CD4-positive, CD25-positive, alpha-beta regulatory T cell (primary cell): ENCODE measurements around the gene MGAT5B. TPM values are rescaled to one million over a fixed set of nuclear protein-coding genes. Genes with fewer than 3 reads are reported as not detected.

Experiments
- ATAC-seq, 2 donors: fragments of 150-1000 bp; cut with Tn5 transposase; one replicate each; pipeline ENCODE4 v1.10.0; 2021; ENCODE audit warnings: low read depth in 2 of 2, moderate number of reproducible peaks in 2 of 2, moderate library complexity in 1 of 2
- DNase-seq, 3 donors: peaks; one replicate each; pipeline versions ENCODE4 v3.0.0 to v3.0.0-alpha.2; 2012 to 2022; ENCODE audit warnings: mixed read lengths in 1 of 3
- H3K27ac ChIP-seq: one replicate; pipeline ENCODE4 v1.7.0; 2013; ENCODE audit warnings: mild to moderate bottlenecking, low read length; ENCODE audit not compliant: insufficient read depth, poor library complexity, severe bottlenecking
- H3K27me3 ChIP-seq: one replicate; pipeline ENCODE4 v1.7.0; 2013; ENCODE audit warnings: low read length; ENCODE audit not compliant: control insufficient read depth, insufficient read depth
- H3K36me3 ChIP-seq: one replicate; pipeline ENCODE4 v1.7.0; 2013; ENCODE audit warnings: mild to moderate bottlenecking, low read length, moderate library complexity; ENCODE audit not compliant: control insufficient read depth, insufficient read depth
- H3K4me1 ChIP-seq: 2 replicates; pipeline ENCODE4 v1.7.0; 2013; ENCODE audit warnings: mild to moderate bottlenecking, low read length; ENCODE audit not compliant: insufficient read depth, control insufficient read depth, poor library complexity, severe bottlenecking
- H3K4me3 ChIP-seq: one replicate; pipeline ENCODE4 v1.7.0; 2013; ENCODE audit warnings: low read depth, mild to moderate bottlenecking, low read length, moderate library complexity
- H3K9me3 ChIP-seq, 2 experiments: 1 replicate in 1 of 2; 2 replicates in 1 of 2; pipeline ENCODE4 v1.7.0; 2013; ENCODE audit warnings: low read length in 2 of 2, mild to moderate bottlenecking in 1 of 2, moderate library complexity in 1 of 2; ENCODE audit not compliant: control insufficient read depth in 2 of 2
- H3K27ac Mint-ChIP-seq, 3 donors: one replicate each; pipeline ENCODE4 v1.8.0; 2020 to 2022; ENCODE audit warnings: mild to moderate bottlenecking in 3 of 3, mixed read lengths in 3 of 3, moderate library complexity in 2 of 3
- H3K27me3 Mint-ChIP-seq: one replicate; pipeline ENCODE4 v1.8.0; 2022; ENCODE audit warnings: mild to moderate bottlenecking, mixed read lengths
- H3K36me3 Mint-ChIP-seq: one replicate; pipeline ENCODE4 v1.8.0; 2020; ENCODE audit warnings: mixed read lengths
- H3K4me1 Mint-ChIP-seq, 4 donors: one replicate each; pipeline ENCODE4 v1.8.0; 2020 to 2022; ENCODE audit warnings: mixed read lengths in 4 of 4, mild to moderate bottlenecking in 1 of 4
- H3K4me3 Mint-ChIP-seq, 4 donors: one replicate each; pipeline ENCODE4 v1.8.0; 2020 to 2022; ENCODE audit warnings: mild to moderate bottlenecking in 4 of 4, mixed read lengths in 4 of 4, moderate library complexity in 3 of 4
- H3K9me3 Mint-ChIP-seq, 7 donors: one replicate each; pipeline ENCODE4 v1.8.0; 2020 to 2022; ENCODE audit warnings: mixed read lengths in 7 of 7, mild to moderate bottlenecking in 3 of 7, moderate library complexity in 2 of 7
- polyA plus RNA-seq, 4 donors: library from polyadenylated mRNA; unstranded; fragments of 300-500 nt; fragmentation: Illumina TruSeq; gene quantifications; one replicate each; pipeline ENCODE4 v1.2.3, GENCODE V29; 2021
- total RNA-seq: library from RNA; stranded (reverse); gene quantifications from one replicate; pipeline ENCODE4 v1.2.3, GENCODE V29; 2022

MGAT5B gene
- total and polyA plus RNA-seq, 5 donors from 2014 or later: not detected

DNA sequence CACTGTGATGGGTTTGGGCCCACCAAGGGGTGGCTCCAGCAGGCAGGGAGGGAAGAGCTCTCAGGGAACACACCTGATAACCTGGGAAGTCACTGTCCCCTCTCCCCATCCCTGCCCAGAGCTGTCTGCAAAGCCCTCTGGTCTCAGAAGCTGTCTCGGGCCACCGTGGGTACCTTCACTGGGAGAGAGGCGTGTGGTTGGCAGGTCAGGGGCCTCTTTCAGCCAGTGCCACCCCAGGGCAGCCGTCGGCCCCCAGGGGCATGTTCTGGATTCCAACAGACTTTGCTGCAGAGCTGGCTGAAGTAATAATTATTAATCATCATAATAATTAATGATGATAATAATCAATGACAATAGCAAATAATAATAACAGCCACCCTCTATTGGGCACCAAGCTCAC is 21.1 kb downstream of the MGAT5B start:
- Mint-ChIP-seq H3K27me3 (no peaks in the 10 kb centered on the region), H3K27ac (no peak overlapping the region), H3K36me3 (no peaks in the 10 kb centered on the region), H3K4me1 (no peaks in the 10 kb centered on the region), H3K9me3 (no peaks in the 10 kb centered on the region), H3K4me3 (no peak overlapping the region)
- ATAC-seq: no peak
- Histone ChIP-seq H3K4me1 (no peaks in the 10 kb centered on the region), H3K27me3 (no peaks in the 10 kb centered on the region), H3K4me3 (no peak overlapping the region), H3K27ac (no peak overlapping the region), H3K9me3 (no peaks in the 10 kb centered on the region), H3K36me3 (no peaks in the 10 kb centered on the region)
- DNase-seq: no peak

DNA sequence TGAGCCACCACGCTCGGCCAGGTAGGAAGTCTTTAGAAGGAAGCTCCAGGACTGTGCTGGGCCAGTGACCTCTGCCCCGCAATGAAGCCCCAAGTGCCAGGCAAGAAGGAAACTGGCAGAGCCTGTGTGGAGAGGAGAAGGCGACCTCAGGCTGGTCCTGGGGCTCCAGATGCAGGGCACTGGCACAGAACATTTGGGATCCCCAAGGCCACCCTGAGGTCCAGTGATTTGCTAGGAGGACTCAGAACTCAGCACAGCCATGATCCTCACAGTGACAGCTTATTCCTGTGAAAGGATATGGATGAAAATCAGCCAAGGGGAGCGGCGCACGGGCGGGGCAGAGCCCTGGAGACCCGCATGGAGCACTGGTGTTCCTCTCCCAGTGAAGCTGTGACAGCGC is 24.1 kb downstream of the MGAT5B start:
- Histone ChIP-seq H3K9me3 (no peaks in the 10 kb centered on the region), H3K4me3 (no peak overlapping the region), H3K4me1 (no peaks in the 10 kb centered on the region), H3K36me3 (no peaks in the 10 kb centered on the region), H3K27me3 (no peaks in the 10 kb centered on the region), H3K27ac (no peak overlapping the region)
- no peaks in the 10 kb centered on the region for H3K36me3 Mint-ChIP-seq
- no peaks in the 10 kb centered on the region for H3K4me1 Mint-ChIP-seq
- DNase-seq: no peak
- no peak for ATAC-seq
- no peak overlapping the region for H3K27ac Mint-ChIP-seq
- no peak overlapping the region for H3K4me3 Mint-ChIP-seq
- H3K9me3 Mint-ChIP-seq: no peaks in the 10 kb centered on the region
- no peaks in the 10 kb centered on the region for H3K27me3 Mint-ChIP-seq

DNA sequence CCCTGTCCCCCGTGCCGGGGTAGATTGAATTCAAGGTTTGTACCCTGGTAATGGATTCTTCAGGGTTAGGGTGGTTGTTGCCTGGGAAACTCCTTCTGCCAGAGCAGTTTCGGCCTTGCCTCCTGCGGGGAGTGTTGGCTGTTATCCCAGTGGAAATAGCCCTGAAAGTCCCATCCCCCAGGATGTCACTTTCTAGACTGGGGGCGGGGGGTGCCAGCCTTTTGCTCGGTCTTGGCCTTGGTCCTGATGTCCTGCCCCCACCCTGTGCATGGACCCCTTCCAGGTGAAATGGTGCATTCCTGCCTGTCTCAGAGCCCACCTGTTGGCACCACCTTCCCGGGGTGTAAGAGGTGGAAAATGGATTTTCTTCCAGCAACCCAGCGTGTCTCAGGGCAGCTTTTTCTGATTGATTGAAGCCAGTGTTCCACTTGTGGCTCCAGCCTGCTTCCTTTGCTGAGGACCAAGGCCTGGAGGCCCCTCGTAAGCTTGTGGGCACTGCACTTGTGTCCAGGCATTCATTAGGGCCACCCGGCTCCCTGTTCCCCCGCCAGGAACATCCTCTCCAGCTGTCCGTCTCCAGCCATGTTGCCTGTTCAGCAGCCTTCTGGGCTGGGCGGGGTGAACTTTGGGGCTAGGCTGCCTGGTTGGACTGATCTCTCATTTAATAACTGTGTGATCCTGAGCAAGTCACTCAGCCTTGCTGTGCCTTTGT is 25.6 kb downstream of the MGAT5B start:
- Mint-ChIP-seq H3K4me1 (no peaks in the 10 kb centered on the region), H3K9me3 (no peaks in the 10 kb centered on the region), H3K36me3 (no peaks in the 10 kb centered on the region), H3K4me3 (no peak overlapping the region), H3K27ac (no peak overlapping the region), H3K27me3 (no peaks in the 10 kb centered on the region)
- H3K9me3 ChIP-seq: no peaks in the 10 kb centered on the region
- DNase-seq (no peak), ATAC-seq (no peak)
- no peaks in the 10 kb centered on the region for H3K36me3 ChIP-seq
- H3K27me3 ChIP-seq: no peaks in the 10 kb centered on the region
- H3K4me3 ChIP-seq: no peak overlapping the region
- H3K4me1 ChIP-seq: no peaks in the 10 kb centered on the region
- H3K27ac ChIP-seq: no peak overlapping the region

DNA sequence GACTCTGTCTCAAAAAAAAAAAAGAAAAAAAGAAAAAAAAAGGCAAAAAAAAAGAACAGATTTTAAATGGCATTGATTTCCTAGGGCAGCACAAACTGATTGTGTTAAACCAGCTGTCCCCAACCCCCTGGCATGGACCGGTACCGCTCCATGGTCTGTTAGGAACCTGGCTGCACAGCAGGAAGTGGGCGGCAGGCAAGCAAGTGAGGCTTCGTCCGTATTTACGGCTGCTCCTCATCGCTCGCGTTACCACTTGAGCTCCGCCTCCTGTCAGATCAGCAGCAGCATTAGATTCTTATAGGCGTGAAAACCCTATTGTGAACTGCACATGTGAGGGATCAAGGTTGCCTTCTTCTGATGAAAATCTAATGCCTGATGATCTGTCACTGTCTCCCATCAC is 26.6 kb downstream of the MGAT5B start:
- Histone ChIP-seq H3K9me3 (no peaks in the 10 kb centered on the region), H3K27me3 (no peaks in the 10 kb centered on the region), H3K36me3 (no peaks in the 10 kb centered on the region), H3K4me3 (no peak overlapping the region), H3K4me1 (no peaks in the 10 kb centered on the region), H3K27ac (no peak overlapping the region)
- Mint-ChIP-seq H3K9me3 (no peaks in the 10 kb centered on the region), H3K27ac (no peak overlapping the region), H3K4me1 (no peaks in the 10 kb centered on the region), H3K27me3 (peaks cover 4% of the 10 kb centered on the region), H3K4me3 (no peak overlapping the region), H3K36me3 (no peaks in the 10 kb centered on the region)
- no peak for DNase-seq
- ATAC-seq: no peak

DNA sequence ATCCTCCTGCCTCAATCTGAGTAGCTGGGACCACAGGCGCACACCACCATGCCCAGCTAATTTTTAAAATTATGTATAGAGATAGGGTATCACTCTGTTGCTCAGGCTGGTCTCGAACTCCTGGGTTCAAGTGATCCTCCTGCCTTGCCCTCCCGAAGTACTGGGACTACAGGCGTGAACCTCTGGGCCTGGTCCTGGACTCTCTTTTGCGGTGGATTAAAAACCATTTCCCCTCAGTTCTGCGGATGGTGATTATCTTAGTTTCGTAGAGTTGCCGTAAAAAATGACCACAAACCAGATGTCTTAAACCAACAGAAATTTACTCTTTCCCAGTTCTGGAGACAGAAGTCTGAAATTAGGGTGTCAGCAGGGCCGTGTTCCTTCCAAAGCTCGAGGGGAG is 28.8 kb downstream of the MGAT5B start:
- peaks cover 4% of the 10 kb centered on the region for H3K27me3 Mint-ChIP-seq
- DNase-seq: no peak
- no peaks in the 10 kb centered on the region for H3K4me1 Mint-ChIP-seq
- no peak overlapping the region for H3K27ac Mint-ChIP-seq
- Histone ChIP-seq H3K27ac (no peak overlapping the region), H3K4me3 (no peak overlapping the region), H3K27me3 (no peaks in the 10 kb centered on the region), H3K9me3 (no peaks in the 10 kb centered on the region), H3K4me1 (no peaks in the 10 kb centered on the region), H3K36me3 (no peaks in the 10 kb centered on the region)
- no peaks in the 10 kb centered on the region for H3K9me3 Mint-ChIP-seq
- H3K36me3 Mint-ChIP-seq: no peaks in the 10 kb centered on the region
- ATAC-seq: no peak
- no peak overlapping the region for H3K4me3 Mint-ChIP-seq

DNA sequence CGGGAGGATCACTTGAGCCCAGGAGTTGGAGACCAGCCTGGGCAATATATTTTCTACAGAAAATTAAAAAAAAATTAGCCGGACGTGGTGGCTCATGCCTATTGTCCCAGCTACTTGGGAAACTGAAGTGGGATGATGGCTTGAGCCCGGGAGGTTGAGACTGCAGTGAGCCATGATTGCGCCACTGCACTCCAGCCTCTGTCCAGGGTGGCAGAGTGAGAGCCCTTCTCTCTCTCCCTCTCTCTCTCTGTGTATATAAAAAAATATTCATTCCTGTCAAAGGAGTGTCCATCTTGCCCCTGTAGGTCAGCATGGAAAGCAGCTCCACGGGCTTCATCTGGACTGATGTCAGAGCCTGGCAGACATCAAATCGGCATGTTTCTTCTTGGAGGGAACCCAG is 31.2 kb downstream of the MGAT5B start:
- no peak overlapping the region for H3K27ac Mint-ChIP-seq
- peaks cover 0 to 2% (median 0%) of the 10 kb centered on the region in 7 donors for H3K9me3 Mint-ChIP-seq
- H3K27me3 ChIP-seq: no peaks in the 10 kb centered on the region
- DNase-seq (no peak), ATAC-seq (no peak)
- H3K9me3 ChIP-seq: no peaks in the 10 kb centered on the region
- H3K27me3 Mint-ChIP-seq: peaks cover 4% of the 10 kb centered on the region
- no peak overlapping the region for H3K4me3 ChIP-seq
- no peaks in the 10 kb centered on the region for H3K36me3 ChIP-seq
- H3K27ac ChIP-seq: no peak overlapping the region
- H3K36me3 Mint-ChIP-seq: no peaks in the 10 kb centered on the region
- H3K4me3 Mint-ChIP-seq: no peak overlapping the region
- no peaks in the 10 kb centered on the region for H3K4me1 ChIP-seq
- no peaks in the 10 kb centered on the region for H3K4me1 Mint-ChIP-seq

DNA sequence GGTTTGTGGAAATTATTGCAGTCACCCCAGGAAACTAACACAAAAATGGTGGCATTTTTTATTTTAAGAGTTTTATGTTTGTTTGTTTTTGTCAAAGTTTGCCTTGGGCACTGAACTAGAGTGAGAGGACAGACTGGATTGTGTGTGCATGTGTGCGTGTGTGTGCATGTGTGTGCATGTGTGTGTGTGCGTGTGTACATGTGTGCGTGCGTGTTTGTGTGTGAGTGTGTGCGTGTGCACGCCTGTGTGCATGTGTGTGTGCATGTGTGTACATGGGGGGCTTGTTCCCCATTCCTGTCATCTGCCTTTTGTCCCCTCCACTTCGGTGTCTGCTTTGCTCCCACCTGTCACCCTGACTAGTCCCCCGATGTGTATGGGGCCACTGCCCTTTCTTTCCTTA is 32.5 kb downstream of the MGAT5B start:
- Mint-ChIP-seq H3K4me3 (no peak overlapping the region), H3K4me1 (no peaks in the 10 kb centered on the region), H3K27ac (no peak overlapping the region), H3K9me3 (peaks cover 0 to 2% (median 0%) of the 10 kb centered on the region in 7 donors), H3K27me3 (peaks cover 4% of the 10 kb centered on the region), H3K36me3 (no peaks in the 10 kb centered on the region)
- no peak overlapping the region for H3K4me3 ChIP-seq
- H3K27ac ChIP-seq: no peak overlapping the region
- no peak for ATAC-seq
- no peaks in the 10 kb centered on the region for H3K27me3 ChIP-seq
- H3K36me3 ChIP-seq: no peaks in the 10 kb centered on the region
- H3K4me1 ChIP-seq: no peaks in the 10 kb centered on the region
- no peaks in the 10 kb centered on the region for H3K9me3 ChIP-seq
- no peak for DNase-seq

DNA sequence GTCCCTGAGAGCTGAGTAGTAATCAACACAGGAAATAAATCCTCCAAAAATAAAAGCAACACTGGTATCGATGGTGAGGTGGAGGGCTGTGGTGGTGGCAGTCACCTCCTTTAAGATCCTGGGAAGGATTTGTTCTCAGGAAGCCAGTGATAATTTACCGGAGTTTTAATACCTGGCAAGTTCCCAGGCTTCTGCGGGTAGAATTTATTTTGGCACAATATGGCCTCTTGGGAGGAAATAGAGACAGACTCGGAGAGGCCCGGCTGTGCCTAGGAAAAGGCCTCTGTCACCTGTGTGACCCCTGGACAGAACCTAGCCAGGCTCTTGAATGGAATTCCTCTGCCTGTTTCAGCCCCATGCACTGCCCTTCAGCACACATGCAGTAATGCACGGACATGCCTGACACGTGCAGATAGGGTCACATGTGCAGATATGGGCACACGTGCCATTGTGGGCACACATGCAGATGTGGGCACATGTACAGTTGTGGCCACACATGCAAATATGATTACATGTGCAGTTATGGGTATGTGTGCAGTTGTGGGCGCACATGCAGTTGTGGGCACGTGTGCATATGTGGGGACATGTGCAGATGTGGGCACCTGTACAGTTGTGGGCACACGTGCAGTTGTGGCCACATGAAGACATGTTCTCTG is 33.5 kb downstream of the MGAT5B start:
- no peaks in the 10 kb centered on the region for H3K4me1 Mint-ChIP-seq
- no peak for DNase-seq

More for the DNA sequence above, 33.5 kb downstream of the MGAT5B start:
- H3K27me3 ChIP-seq: no peaks in the 10 kb centered on the region
- ATAC-seq: no peak
- H3K9me3 ChIP-seq: no peaks in the 10 kb centered on the region
- Mint-ChIP-seq H3K27ac (no peak overlapping the region), H3K36me3 (no peaks in the 10 kb centered on the region), H3K27me3 (peaks cover 4% of the 10 kb centered on the region), H3K9me3 (peaks cover 0 to 2% (median 0%) of the 10 kb centered on the region in 7 donors), H3K4me3 (no peak overlapping the region)
- H3K4me3 ChIP-seq: no peak overlapping the region
- no peaks in the 10 kb centered on the region for H3K4me1 ChIP-seq
- no peaks in the 10 kb centered on the region for H3K36me3 ChIP-seq
- H3K27ac ChIP-seq: no peak overlapping the region
